Measurements from ENCODE around the gene SPRYD4. TPM values are rescaled to one million over a fixed set of nuclear protein-coding genes. Genes with fewer than 3 reads are reported as not detected.
A peak's percentile ranks its signal among the peaks of the same experiment; 100 is the strongest.

Gene SPRYD4
- 2.6 and 3.0 TPM in 2 replicates for total RNA-seq (ENCODE audit: low replicate concordance)

DNA sequence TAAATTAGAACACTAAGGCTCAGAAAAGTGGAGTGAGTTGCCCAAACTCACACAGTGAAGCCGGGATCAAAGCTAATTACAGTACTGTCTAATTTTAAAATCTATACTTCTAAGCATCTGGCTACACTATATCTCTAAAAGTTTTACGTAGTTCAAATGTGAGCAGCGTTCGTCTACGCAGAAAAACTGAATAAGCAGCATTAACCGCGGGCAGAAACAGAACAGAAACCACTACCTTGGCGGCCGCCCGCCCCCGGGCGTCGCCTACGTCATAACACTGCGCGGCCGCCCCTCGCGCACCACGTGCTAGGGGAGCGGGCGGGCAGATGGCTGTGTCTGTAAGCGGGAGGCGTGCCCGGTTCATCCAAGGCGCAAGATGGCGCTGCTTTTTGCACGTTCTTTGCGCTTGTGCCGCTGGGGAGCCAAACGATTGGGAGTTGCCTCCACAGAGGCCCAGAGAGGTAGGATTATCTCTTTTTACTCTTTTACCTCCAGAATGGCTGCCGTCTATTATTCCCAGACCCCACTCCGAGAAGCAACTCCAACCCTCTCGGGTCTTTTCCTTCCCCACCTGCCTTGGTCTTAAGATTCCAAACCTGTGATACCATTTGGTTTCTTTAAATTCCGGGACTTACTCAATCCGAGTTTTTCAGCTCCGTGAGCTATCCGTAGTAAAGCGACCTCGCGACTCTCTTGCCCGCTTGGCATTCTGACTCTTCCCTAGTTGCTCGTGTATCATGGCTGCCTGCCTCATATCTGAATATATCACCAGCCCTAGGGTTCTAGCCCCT lies at the start of gene SPRYD4:
Gene SPRYD4 (plus strand): TSS at position 363 of the 791 bp plus-strand sequence. CDS start 14 bp downstream, at position 377.
- H3K4me3 Mint-ChIP-seq, result peak within 1 kb of the TSS; percentile 97
- H3K36me3 Mint-ChIP-seq, result peaks cover 8% of the 10 kb centered on the region
- peak within 1 kb of the TSS; percentile 91 for H3K9ac ChIP-seq
- H3K4me2 ChIP-seq, result peak within 1 kb of the TSS; percentile 95
- no peaks in the 10 kb centered on the region for H4K20me1 ChIP-seq (ENCODE audit: low read depth)
- H3K9me3 Mint-ChIP-seq, result no peaks in the 10 kb centered on the region
- no peaks in the 10 kb centered on the region for H3K36me3 ChIP-seq
- no peaks in the 10 kb centered on the region for H3K27me3 ChIP-seq
- H2AFZ ChIP-seq (replicated peaks), result peak within 1 kb of the TSS; percentile 83
- peak within 1 kb of the TSS; percentile 56 for H3K27ac ChIP-seq
- TF ChIP-seq EZH2phosphoT487 (IDR thresholded peaks at IDR 0.05), result no peak
- TF ChIP-seq, protein P1, sequence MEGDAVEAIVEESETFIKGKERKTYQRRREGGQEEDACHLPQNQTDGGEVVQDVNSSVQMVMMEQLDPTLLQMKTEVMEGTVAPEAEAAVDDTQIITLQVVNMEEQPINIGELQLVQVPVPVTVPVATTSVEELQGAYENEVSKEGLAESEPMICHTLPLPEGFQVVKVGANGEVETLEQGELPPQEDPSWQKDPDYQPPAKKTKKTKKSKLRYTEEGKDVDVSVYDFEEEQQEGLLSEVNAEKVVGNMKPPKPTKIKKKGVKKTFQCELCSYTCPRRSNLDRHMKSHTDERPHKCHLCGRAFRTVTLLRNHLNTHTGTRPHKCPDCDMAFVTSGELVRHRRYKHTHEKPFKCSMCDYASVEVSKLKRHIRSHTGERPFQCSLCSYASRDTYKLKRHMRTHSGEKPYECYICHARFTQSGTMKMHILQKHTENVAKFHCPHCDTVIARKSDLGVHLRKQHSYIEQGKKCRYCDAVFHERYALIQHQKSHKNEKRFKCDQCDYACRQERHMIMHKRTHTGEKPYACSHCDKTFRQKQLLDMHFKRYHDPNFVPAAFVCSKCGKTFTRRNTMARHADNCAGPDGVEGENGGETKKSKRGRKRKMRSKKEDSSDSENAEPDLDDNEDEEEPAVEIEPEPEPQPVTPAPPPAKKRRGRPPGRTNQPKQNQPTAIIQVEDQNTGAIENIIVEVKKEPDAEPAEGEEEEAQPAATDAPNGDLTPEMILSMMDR (IDR thresholded peaks at IDR 0.05), result peak; percentile 46
- no peak for TF ChIP-seq EZH2 (IDR thresholded peaks at IDR 0.05)
- H3K9me3 ChIP-seq (ENCODE audit: low read depth), result no peaks in the 10 kb centered on the region
- peaks cover 18% of the 10 kb centered on the region for H3K4me1 ChIP-seq
- H3K27me3 Mint-ChIP-seq (ENCODE audit: insufficient read depth, low read depth), result peaks cover 2% of the 10 kb centered on the region
- H3K79me2 ChIP-seq (ENCODE audit: low read depth), result peaks cover 38% of the 10 kb centered on the region
- peaks cover 26% of the 10 kb centered on the region for H3F3A ChIP-seq (ENCODE audit: low read depth)
- H3K4me3 ChIP-seq, result peak within 1 kb of the TSS; percentile 93
- peaks cover 22% of the 10 kb centered on the region for H3K4me1 Mint-ChIP-seq
- peak within 1 kb of the TSS; percentile 95 for H3K27ac Mint-ChIP-seq
- peak; percentile 97 for DNase-seq (ENCODE audit: low spot score)

DNA sequence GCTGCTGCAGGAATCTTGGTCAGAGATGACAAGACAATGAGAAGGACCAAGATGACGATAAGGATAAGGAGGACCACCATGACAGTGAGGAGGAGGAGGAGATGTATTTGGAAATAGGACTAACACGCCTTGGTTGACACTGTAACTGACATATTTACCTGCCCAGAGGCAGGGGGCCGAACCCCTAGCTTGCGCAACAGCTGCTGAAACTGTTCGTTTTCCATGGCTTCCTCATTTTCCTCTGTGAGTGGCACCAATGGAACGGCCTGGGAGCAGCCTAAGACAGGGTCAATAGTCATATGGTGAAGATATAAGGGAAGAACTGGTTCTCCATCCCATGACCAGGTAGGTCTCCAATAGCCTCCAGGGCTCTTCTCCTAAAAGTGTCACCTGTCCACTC lies 48.0 kb upstream of the SPRYD4 start:
- Histone ChIP-seq H3F3A (ENCODE audit: low read depth) (no peaks in the 10 kb centered on the region), H3K4me3 (no peak overlapping the region), H3K9me3 (ENCODE audit: low read depth) (no peaks in the 10 kb centered on the region), H3K36me3 (peaks cover 4% of the 10 kb centered on the region), H3K4me2 (no peak overlapping the region), H3K9ac (no peak overlapping the region), H2AFZ (replicated peaks) (no peak overlapping the region), H3K27me3 (no peaks in the 10 kb centered on the region), H3K4me1 (no peaks in the 10 kb centered on the region), H3K79me2 (ENCODE audit: low read depth) (no peaks in the 10 kb centered on the region), H3K27ac (no peak overlapping the region), H4K20me1 (ENCODE audit: low read depth) (no peaks in the 10 kb centered on the region)
- Mint-ChIP-seq H3K9me3 (no peaks in the 10 kb centered on the region), H3K27me3 (ENCODE audit: insufficient read depth, low read depth) (peaks cover 2% of the 10 kb centered on the region), H3K27ac (no peak overlapping the region), H3K4me3 (no peak overlapping the region), H3K4me1 (no peaks in the 10 kb centered on the region), H3K36me3 (peaks cover 40% of the 10 kb centered on the region)
- no peak for DNase-seq (ENCODE audit: low spot score)
- no peak for TF ChIP-seq EZH2phosphoT487 (IDR thresholded peaks at IDR 0.05)
- TF ChIP-seq, protein P1 (IDR thresholded peaks at IDR 0.05), result no peak
- no peak for TF ChIP-seq EZH2 (IDR thresholded peaks at IDR 0.05)

DNA sequence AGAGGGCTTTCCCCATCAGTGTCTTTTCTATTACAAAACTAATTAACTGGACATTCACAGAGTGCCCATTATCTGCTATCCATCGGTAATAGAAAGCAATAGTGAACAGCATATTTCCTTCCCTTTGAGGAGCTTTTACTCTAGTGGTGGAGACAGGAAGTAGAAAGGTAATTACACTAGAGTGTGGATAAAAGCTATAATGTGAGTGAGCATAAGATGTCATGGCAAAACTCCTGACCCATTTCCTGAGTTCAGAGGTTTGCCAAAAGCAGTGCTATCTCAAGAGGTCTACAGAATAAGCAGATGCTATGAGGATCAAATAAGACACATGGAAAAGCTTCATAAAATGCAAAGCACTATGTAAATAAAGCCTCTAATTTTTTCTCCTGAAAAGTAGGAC lies 43.2 kb upstream of the SPRYD4 start:
- no peak overlapping the region for H3K27ac Mint-ChIP-seq
- Histone ChIP-seq H3K27me3 (no peaks in the 10 kb centered on the region), H3K4me1 (no peaks in the 10 kb centered on the region), H3K9me3 (ENCODE audit: low read depth) (no peaks in the 10 kb centered on the region), H3K4me2 (no peak overlapping the region), H3K4me3 (no peak overlapping the region), H3K79me2 (ENCODE audit: low read depth) (no peaks in the 10 kb centered on the region), H3K9ac (no peak overlapping the region), H3F3A (ENCODE audit: low read depth) (no peaks in the 10 kb centered on the region), H3K27ac (no peak overlapping the region), H3K36me3 (peaks cover 4% of the 10 kb centered on the region), H2AFZ (replicated peaks) (no peak overlapping the region), H4K20me1 (ENCODE audit: low read depth) (no peaks in the 10 kb centered on the region)
- H3K27me3 Mint-ChIP-seq (ENCODE audit: insufficient read depth, low read depth), result no peaks in the 10 kb centered on the region
- no peaks in the 10 kb centered on the region for H3K4me1 Mint-ChIP-seq
- DNase-seq (ENCODE audit: low spot score), result no peak
- no peaks in the 10 kb centered on the region for H3K9me3 Mint-ChIP-seq
- H3K36me3 Mint-ChIP-seq, result peaks cover 37% of the 10 kb centered on the region
- no peak overlapping the region for H3K4me3 Mint-ChIP-seq
- TF ChIP-seq EZH2phosphoT487 (IDR thresholded peaks at IDR 0.05) (no peak), EZH2 (IDR thresholded peaks at IDR 0.05) (no peak)
- TF ChIP-seq, protein P1 (IDR thresholded peaks at IDR 0.05), result no peak
